WERI-Rb-1 (cell line): Measurements from ENCODE around the gene TBCD.
A peak's percentile ranks its signal among the peaks of the same experiment; 100 is the strongest.

Experiments used
- DNase-seq: peaks from one replicate; pipeline ENCODE4 v3.0.0-alpha.2; 2020
- H3K27ac ChIP-seq: fragments of 250-450 bp; sonication (Bioruptor Pico); 2 replicates; pipeline ENCODE4 v1.5.1; 2020; ENCODE audit warnings: mild to moderate bottlenecking, moderate library complexity
- H3K27me3 ChIP-seq: fragments of 250-450 bp; sonication (Bioruptor Pico); 2 replicates; pipeline ENCODE4 v1.5.1; 2021; ENCODE audit warnings: mild to moderate bottlenecking, low read depth, moderate library complexity; ENCODE audit not compliant: insufficient read depth, severe bottlenecking
- H3K36me3 ChIP-seq: fragments of 250-450 bp; sonication (Bioruptor Pico); 2 replicates; pipeline ENCODE4 v1.5.1; 2020; ENCODE audit warnings: mild to moderate bottlenecking, moderate library complexity
- H3K4me3 ChIP-seq: 2 replicates; pipeline ENCODE4 v1.5.1; 2011; ENCODE audit warnings: low read depth, mild to moderate bottlenecking, control low read depth, low read length
- H3K9me3 ChIP-seq: fragments of 250-450 bp; sonication (Bioruptor Pico); 2 replicates; pipeline ENCODE4 v1.5.1; 2021; ENCODE audit warnings: mild to moderate bottlenecking, moderate library complexity; ENCODE audit not compliant: severe bottlenecking
- TF ChIP-seq, protein P1 (sequence below): IDR thresholded peaks from 2 replicates; pipeline ENCODE4 v1.5.1; 2011; ENCODE audit warnings: low read depth, mild to moderate bottlenecking, control low read depth, inconsistent platforms, low read length

Gene TBCD

DNA sequence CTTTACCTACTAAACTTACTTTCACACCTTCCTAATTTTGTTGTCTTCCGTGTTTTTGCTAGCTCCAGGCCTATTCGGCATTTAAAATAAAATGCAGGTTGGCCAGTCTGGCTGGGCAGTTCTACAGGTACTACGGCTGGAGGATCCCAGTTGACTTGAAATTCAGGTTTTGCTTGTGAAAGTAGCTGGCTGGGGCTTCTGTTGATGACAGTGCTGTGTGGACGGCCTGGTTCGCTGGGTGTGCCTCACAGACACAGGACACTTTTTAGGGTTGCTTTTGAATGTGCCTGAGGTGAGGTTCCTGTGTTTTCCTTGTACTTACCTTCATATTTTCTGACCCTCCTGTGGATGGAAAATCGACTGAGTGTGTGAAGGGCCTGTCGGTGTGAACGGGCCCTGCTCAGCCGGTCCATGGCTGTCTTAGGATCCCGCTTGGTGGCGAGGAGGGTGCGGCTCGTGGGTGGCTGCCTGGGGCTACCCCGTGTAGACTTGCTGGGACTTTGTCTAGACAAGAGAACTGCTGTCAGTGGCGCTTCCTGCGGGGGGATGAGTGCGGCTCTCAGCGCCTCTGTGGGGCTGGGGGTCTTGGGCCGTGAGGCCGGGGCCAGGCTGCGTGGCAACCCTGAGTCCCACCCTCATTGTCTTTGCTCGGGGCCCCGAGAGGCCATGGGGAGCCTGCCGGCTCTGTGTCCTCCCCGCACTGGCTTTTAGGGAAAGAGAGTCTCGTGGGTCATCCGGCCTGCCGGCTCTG is 106.7 kb downstream of the TBCD start:
- no peaks in the 10 kb centered on the region for H3K27me3 ChIP-seq
- no peak for DNase-seq
- TF ChIP-seq, protein P1, sequence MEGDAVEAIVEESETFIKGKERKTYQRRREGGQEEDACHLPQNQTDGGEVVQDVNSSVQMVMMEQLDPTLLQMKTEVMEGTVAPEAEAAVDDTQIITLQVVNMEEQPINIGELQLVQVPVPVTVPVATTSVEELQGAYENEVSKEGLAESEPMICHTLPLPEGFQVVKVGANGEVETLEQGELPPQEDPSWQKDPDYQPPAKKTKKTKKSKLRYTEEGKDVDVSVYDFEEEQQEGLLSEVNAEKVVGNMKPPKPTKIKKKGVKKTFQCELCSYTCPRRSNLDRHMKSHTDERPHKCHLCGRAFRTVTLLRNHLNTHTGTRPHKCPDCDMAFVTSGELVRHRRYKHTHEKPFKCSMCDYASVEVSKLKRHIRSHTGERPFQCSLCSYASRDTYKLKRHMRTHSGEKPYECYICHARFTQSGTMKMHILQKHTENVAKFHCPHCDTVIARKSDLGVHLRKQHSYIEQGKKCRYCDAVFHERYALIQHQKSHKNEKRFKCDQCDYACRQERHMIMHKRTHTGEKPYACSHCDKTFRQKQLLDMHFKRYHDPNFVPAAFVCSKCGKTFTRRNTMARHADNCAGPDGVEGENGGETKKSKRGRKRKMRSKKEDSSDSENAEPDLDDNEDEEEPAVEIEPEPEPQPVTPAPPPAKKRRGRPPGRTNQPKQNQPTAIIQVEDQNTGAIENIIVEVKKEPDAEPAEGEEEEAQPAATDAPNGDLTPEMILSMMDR = no peak
- peak overlapping the region; percentile 12; the same call in 1 of the 2 replicates for H3K27ac ChIP-seq
- no peaks in the 10 kb centered on the region for H3K9me3 ChIP-seq
- peaks cover 26% of the 10 kb centered on the region for H3K36me3 ChIP-seq
- no peak overlapping the region for H3K4me3 ChIP-seq

DNA sequence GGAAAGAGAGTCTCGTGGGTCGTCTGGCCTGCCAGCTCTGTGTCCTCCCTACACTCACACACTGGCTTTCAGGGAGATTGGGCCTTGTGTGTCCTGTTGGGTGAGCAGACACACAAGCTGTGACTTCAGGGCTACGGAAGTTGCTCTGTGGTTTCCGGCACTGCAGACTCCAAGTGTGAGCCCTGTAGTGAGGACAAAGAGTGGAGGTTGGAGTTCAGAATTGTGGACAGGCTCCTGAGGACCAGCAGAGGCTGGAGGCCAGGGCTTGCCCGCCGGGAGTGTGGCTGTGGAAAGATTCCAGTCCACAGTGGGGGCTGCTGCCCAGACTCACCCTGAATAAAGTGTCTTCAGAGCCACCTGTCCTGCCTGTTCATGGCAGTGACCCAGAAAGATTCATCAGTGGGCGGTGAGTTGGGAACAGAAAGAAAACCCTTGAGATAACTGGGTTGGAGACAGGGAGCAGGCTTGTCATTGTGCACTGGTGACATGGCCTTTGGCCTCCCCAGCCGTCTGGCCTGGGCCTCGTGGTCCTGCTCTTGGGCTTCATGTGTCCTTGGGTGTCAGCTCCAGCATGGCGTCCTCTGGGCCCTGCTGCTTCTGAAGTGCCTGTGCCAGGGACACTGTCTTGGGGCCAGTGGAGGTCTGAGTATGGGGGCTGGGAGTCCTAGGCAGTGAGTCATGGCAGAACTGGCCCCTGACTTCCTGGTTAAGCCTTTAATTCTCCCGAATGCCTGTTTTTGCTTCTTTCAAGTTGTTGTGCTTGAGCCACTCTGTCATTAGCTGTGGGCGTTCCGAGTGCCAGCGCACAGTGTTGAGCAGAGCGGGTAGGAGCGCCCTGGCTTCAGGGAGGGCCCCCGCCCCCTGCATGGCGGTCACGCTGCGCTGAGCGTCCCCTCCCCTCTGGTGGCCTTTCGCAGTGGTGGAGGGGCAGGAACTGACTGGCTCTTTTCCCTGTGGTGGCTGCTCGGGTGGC is 107.9 kb downstream of the TBCD start:
- DNase-seq = peak; percentile 76
- Histone ChIP-seq H3K36me3 (peaks cover 18% of the 10 kb centered on the region), H3K27ac (peak overlapping the region; percentile 44), H3K9me3 (no peaks in the 10 kb centered on the region), H3K27me3 (no peaks in the 10 kb centered on the region), H3K4me3 (no peak overlapping the region)
- TF ChIP-seq, protein P1 = no peak

DNA sequence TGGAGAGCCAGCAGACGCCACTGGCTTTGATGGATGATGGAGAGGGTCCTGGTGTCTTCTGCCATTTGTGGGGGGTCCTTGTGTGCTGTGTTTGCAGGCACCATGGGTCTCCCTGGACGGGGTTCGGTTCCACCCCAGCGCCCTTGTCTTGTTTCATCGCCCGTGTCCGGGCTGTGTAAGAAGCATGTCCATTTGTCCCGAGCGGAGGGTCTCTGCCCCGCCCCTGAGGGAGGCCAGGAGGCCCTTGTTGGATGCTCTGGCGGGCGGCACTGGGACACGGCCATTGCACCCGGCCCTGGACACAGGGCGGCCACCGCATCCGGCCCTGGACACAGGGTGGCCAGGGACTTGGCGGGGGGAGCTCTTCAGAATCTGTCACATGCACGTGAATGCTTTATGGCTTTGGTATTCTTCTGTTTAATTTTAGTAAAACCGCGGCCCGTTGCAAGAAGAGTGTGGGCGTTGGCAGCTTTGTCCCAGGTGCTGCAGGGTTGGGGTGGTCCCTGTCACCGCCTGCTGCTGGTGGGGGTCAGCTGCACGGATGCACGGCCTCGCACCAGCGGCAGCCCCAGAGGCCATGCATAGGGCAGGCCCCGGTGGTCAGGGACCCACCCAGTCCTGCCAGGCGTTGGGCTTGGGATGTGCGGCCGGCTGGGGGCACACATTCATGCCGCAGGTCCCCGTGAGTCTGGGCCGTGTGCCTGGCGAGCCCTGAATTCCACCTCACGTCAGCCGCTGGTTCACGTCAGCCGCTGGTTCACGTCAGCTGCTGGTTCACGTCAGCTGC is 108.9 kb downstream of the TBCD start:
- Histone ChIP-seq H3K36me3 (peaks cover 10% of the 10 kb centered on the region; the same call in 1 of the 2 replicates), H3K4me3 (no peak overlapping the region), H3K9me3 (no peaks in the 10 kb centered on the region), H3K27me3 (no peaks in the 10 kb centered on the region), H3K27ac (peak overlapping the region; percentile 44)
- DNase-seq = no peak
- TF ChIP-seq, protein P1 = no peak

DNA sequence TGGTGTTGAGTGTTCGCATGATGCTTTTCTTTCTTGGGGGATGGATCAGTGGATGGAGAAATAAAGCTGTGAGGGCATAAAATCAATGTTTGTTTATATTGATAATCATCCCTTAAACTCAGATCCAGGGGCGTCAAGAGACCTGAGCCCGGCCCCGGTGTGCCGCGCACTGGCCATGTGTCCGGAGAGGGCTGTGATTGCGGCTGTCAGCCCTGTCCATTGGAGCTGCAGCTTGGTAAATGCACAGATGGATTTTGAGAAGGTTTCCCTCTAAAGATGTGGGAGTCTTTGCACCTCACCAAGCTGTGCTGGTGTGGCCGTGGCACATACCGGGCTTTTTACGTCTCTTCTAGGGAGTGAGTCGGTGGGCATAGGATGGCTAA is 109.5 kb downstream of the TBCD start:
- no peak for DNase-seq
- no peaks in the 10 kb centered on the region for H3K9me3 ChIP-seq
- no peak overlapping the region for H3K4me3 ChIP-seq
- H3K36me3 ChIP-seq = peaks cover 11% of the 10 kb centered on the region
- TF ChIP-seq, protein P1 = no peak
- H3K27me3 ChIP-seq = no peaks in the 10 kb centered on the region
- no peak overlapping the region for H3K27ac ChIP-seq

DNA sequence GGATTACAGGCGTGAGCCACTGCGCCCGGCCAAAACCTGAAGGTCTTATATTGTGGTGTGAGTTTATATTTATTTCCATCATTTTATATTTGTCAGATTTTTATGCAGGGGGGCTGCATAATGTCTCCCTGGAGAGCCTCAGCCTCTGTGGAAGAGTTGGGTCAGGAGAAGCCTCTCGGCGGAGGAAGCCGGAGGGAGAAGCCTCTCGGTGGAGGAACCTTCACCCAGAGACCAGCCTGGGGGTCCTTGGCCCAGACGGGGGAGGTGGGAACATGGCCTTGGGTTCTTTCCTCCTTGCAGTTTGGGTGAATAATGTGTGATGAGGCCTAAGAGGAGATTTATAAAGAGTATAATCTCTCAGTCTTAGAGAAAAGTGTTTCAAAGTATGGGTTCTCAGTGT is 110.3 kb downstream of the TBCD start:
- no peak for DNase-seq
- no peaks in the 10 kb centered on the region for H3K27me3 ChIP-seq
- H3K9me3 ChIP-seq = no peaks in the 10 kb centered on the region
- TF ChIP-seq, protein P1 = no peak
- H3K36me3 ChIP-seq = peaks cover 16% of the 10 kb centered on the region
- no peak overlapping the region for H3K4me3 ChIP-seq
- peak overlapping the region; percentile 61; the same call in 1 of the 2 replicates for H3K27ac ChIP-seq
